Measurements from ENCODE around the gene LRRC46.
A peak's percentile ranks its signal among the peaks of the same experiment; 100 is the strongest.

Gene LRRC46

DNA sequence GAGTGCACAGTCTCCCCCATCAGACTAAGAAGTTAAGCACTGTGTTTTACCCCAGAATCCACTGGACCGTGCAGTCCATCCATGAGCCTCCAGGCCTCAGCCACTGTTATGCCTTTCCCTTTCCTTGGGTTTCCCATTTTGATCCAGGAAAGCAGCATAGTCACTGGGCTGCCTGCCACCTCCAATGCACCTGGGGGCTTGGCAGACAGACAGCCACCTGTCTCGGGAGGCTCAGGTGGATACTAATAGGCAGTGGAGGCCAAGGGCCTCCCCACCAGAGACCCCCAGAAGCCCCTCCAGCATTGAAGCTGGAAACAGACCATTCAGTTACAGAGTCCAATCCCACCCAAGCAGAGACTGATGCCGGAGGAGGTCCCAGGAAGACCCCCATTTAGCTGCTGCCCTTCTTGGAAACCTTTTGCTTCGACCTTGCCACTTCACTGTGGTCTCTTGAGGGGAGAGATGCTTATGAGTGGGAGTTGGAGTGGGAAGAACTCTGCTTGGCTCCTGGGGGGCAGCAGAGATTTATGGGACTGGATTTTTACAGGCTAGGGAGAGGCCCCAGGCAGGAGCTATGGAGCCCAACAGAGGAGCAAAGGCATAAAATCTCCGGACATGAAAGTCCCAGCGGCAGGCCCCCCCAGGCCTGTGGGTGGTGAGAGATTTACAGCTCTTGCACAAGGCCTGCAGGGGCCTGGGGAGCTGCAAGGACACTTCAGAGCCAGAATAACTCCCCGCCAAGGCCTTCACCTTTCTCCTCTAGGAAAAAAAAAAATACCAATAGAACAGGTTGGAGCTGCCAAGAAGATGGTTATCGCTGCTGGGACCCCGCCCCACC, 52.3 kb downstream of the LRRC46 start:
- peaks cover 13% of the 10 kb centered on the region for H3K27me3 Mint-ChIP-seq (ENCODE audit: low read depth, poor library complexity)
- no peaks in the 10 kb centered on the region for H3K9me3 Mint-ChIP-seq
- DNase-seq, result peak; percentile 63
- H3K27ac Mint-ChIP-seq, result peak overlapping the region; percentile 77
- H3K4me3 Mint-ChIP-seq, result peak overlapping the region; percentile 56
- TF ChIP-seq, protein P1, sequence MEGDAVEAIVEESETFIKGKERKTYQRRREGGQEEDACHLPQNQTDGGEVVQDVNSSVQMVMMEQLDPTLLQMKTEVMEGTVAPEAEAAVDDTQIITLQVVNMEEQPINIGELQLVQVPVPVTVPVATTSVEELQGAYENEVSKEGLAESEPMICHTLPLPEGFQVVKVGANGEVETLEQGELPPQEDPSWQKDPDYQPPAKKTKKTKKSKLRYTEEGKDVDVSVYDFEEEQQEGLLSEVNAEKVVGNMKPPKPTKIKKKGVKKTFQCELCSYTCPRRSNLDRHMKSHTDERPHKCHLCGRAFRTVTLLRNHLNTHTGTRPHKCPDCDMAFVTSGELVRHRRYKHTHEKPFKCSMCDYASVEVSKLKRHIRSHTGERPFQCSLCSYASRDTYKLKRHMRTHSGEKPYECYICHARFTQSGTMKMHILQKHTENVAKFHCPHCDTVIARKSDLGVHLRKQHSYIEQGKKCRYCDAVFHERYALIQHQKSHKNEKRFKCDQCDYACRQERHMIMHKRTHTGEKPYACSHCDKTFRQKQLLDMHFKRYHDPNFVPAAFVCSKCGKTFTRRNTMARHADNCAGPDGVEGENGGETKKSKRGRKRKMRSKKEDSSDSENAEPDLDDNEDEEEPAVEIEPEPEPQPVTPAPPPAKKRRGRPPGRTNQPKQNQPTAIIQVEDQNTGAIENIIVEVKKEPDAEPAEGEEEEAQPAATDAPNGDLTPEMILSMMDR (IDR thresholded peaks at IDR 0.05), result no peak
- peaks cover 76% of the 10 kb centered on the region for H3K4me1 Mint-ChIP-seq
- H3K36me3 Mint-ChIP-seq (ENCODE audit: low read depth), result no peaks in the 10 kb centered on the region

DNA sequence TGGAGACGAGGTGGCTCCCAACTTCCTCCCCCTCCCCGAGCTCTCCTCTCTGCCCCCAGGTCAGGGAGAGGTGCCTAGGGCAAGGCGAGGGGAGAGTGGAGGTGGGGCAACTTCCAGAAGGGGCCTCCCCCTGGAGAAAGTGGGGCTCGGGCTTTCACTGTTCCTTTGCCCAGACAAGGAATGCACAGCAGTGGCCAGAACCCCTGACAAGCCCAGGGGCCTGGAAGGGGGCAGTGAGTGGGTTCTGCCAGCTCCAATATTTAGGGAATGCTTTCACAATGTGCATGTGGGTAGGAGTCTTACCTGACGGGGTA, 52.9 kb downstream of the LRRC46 start:
- H3K36me3 Mint-ChIP-seq (ENCODE audit: low read depth), result no peaks in the 10 kb centered on the region
- peaks cover 73% of the 10 kb centered on the region for H3K4me1 Mint-ChIP-seq
- H3K4me3 Mint-ChIP-seq, result peak overlapping the region; percentile 56
- no peak for DNase-seq
- TF ChIP-seq, protein P1 (IDR thresholded peaks at IDR 0.05), result no peak
- no peaks in the 10 kb centered on the region for H3K9me3 Mint-ChIP-seq
- peak overlapping the region; percentile 25 for H3K27ac Mint-ChIP-seq
- H3K27me3 Mint-ChIP-seq (ENCODE audit: low read depth, poor library complexity), result peaks cover 8% of the 10 kb centered on the region

DNA sequence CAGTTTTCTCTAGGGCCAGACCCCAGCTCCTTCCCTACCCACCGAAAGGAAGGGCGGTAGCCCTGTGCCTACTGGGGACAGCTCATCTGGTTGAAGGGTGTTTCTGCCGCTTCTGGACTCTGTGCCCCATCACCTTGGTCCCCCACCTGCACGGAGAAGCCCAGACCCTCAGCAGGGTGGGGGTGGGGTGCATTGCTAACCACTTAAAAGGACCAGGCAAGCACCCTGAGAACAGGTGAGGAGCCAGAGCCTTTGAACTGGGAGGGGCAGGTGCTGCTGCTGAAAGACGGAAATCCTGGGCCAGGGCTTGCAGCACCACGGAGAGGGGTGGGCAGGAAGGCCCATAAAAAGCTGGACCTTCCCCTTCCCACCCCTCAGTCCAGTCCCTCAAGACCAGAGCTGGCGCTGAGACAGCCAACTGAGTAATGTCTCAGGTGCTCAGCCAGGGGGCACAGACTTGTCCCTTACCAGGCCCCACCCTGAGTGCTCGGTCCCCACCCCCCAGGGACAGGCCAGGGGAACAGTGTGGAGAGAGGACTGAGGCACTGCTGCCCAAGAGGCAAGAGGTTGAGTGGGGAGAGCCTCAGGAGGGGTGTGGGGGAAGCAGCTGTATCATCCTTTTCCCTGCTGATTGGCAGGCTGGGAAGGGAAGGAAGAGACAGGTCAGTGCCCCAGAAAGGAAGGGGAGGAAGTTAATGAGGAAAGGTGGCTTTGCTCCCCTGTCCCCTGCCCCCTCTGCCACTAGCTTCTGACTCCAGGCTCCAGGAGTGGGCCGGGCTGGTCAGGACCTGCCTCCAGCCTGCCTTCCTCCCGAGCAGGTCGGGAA, 53.6 kb downstream of the LRRC46 start:
- no peak overlapping the region for H3K27ac Mint-ChIP-seq

More for the DNA sequence above, 53.6 kb downstream of the LRRC46 start:
- Mint-ChIP-seq H3K36me3 (ENCODE audit: low read depth) (no peaks in the 10 kb centered on the region), H3K4me3 (peak overlapping the region; percentile 54), H3K27me3 (ENCODE audit: low read depth, poor library complexity) (peaks cover 8% of the 10 kb centered on the region), H3K9me3 (no peaks in the 10 kb centered on the region), H3K4me1 (peaks cover 72% of the 10 kb centered on the region)
- DNase-seq, result no peak
- TF ChIP-seq, protein P1 (IDR thresholded peaks at IDR 0.05), result no peak
